Smooth muscle cell (in vitro differentiated cells): ENCODE data around the gene DIAPH1. TPM values are rescaled to one million over a fixed set of nuclear protein-coding genes. Genes with fewer than 3 reads are reported as not detected.

Experiments
- DNase-seq: peaks from one replicate; lab custom pipeline; 2025; ENCODE audit not compliant: unreplicated experiment; lab: John Stamatoyannopoulos, UW
- H2AFZ ChIP-seq: fragments of 200-600 bp; sonication (generic); 2 replicates; pipeline ENCODE4 v1.6.0; 2016; ENCODE audit warnings: antibody characterized with exemption, low read depth, mild to moderate bottlenecking
- H3F3A ChIP-seq: fragments of 200-600 bp; sonication (generic); 2 replicates; pipeline ENCODE4 v1.6.0; 2017; ENCODE audit warnings: antibody characterized with exemption, low read depth
- H3K27ac ChIP-seq: fragments of 200-600 bp; sonication (generic); 2 replicates; pipeline ENCODE4 v1.5.1; 2016; ENCODE audit warnings: low read depth, mild to moderate bottlenecking
- H3K27me3 ChIP-seq: fragments of 200-600 bp; sonication (generic); 2 replicates; pipeline ENCODE4 v1.6.1; 2016; ENCODE audit warnings: low read depth, mild to moderate bottlenecking
- H3K36me3 ChIP-seq: fragments of 200-600 bp; sonication (generic); 2 replicates; pipeline ENCODE4 v1.5.1; 2016; ENCODE audit warnings: low read depth
- H3K4me1 ChIP-seq: fragments of 200-600 bp; sonication (generic); 2 replicates; pipeline ENCODE4 v1.5.1; 2016; ENCODE audit warnings: low read depth
- H3K4me2 ChIP-seq: fragments of 200-600 bp; sonication (generic); 2 replicates; pipeline ENCODE4 v1.6.0; 2016; ENCODE audit warnings: mild to moderate bottlenecking
- H3K4me3 ChIP-seq: fragments of 200-600 bp; sonication (generic); 2 replicates; pipeline ENCODE4 v1.5.1; 2016; ENCODE audit warnings: mild to moderate bottlenecking
- H3K79me2 ChIP-seq: fragments of 200-600 bp; sonication (generic); 2 replicates; pipeline ENCODE4 v1.6.0; 2016; ENCODE audit warnings: low read depth, mild to moderate bottlenecking
- H3K9ac ChIP-seq: fragments of 200-600 bp; sonication (generic); 2 replicates; pipeline ENCODE4 v1.6.0; 2016; ENCODE audit warnings: low read depth
- H3K9me3 ChIP-seq: fragments of 200-600 bp; sonication (generic); replicated peaks from 2 replicates; pipeline ENCODE4 v1.5.1; 2016; ENCODE audit warnings: low read depth
- H4K20me1 ChIP-seq: fragments of 200-600 bp; sonication (generic); 2 replicates; pipeline ENCODE4 v1.6.0; 2016; ENCODE audit warnings: low read depth
- CTCF ChIP-seq: fragments of 200-600 bp; sonication (generic); IDR thresholded peaks from 2 replicates; pipeline ENCODE4 v1.5.1; 2017; ENCODE audit warnings: borderline replicate concordance, mild to moderate bottlenecking, antibody characterized with exemption; ENCODE audit not compliant: insufficient read depth, poor library complexity, severe bottlenecking
- WGBS: methylation state at CpG from one replicate; pipeline ENCODE4 v1.1.7; 2016; ENCODE audit warnings: low lambda C conversion rate; 5-methylcytosine and 5-hydroxymethylcytosine counted together
- polyA plus RNA-seq: library from polyadenylated mRNA; unstranded; fragments of >200 nt; fragmentation: Nextera tagmentation; extraction: Ambion mirVana; gene quantifications from 2 replicates; pipeline ENCODE4 v1.2.1, GENCODE V29; 2016
- total RNA-seq: library from RNA; depleted of rRNA; stranded (reverse); fragments of >200 nt; gene quantifications from 2 replicates; pipeline ENCODE4 v1.2.3, GENCODE V29; 2014

The DIAPH1 gene
- total and polyA plus RNA-seq, 2 experiments from 2014 or later: 15.4 to 26.7 TPM

- peak overlapping the region; percentile 82 for H3K4me2 ChIP-seq
- no peaks in the 10 kb centered on the region for H4K20me1 ChIP-seq
- peaks cover 3% of the 10 kb centered on the region for H3K36me3 ChIP-seq
- H3K27ac ChIP-seq: peak overlapping the region; percentile 90
- no peak for TF ChIP-seq CTCF
- H2AFZ ChIP-seq: no peak overlapping the region
- H3K4me3 ChIP-seq: no peak overlapping the region
- no peaks in the 10 kb centered on the region for H3K27me3 ChIP-seq
- H3K79me2 ChIP-seq: peaks cover 14% of the 10 kb centered on the region
- no peak for DNase-seq
- peaks cover 28% of the 10 kb centered on the region for H3K4me1 ChIP-seq
- H3K9me3 ChIP-seq: no peaks in the 10 kb centered on the region
- H3F3A ChIP-seq: peaks cover 46% of the 10 kb centered on the region
- 92% methylated on average over 8 of the region's 8 CpGs for WGBS
- no peak overlapping the region for H3K9ac ChIP-seq
Observed at GRCh38 chr5:141506381-141507155, 112.2 kb downstream of the DIAPH1 start.

- no peak for TF ChIP-seq CTCF
- WGBS: 100% methylated on average over 4 of the region's 4 CpGs
Observed at GRCh38 chr5:141504216-141504615, 114.6 kb downstream of the DIAPH1 start.

GRCh38 chr5:141503681-141504080 is 115.1 kb downstream of the DIAPH1 start:
- Histone ChIP-seq H3K27me3 (no peaks in the 10 kb centered on the region), H3K4me1 (peaks cover 19% of the 10 kb centered on the region), H3K4me3 (no peak overlapping the region), H3K9me3 (no peaks in the 10 kb centered on the region), H4K20me1 (no peaks in the 10 kb centered on the region), H3K4me2 (no peak overlapping the region), H3K36me3 (peaks cover 3% of the 10 kb centered on the region), H3K27ac (no peak overlapping the region), H2AFZ (no peak overlapping the region), H3K79me2 (peaks cover 21% of the 10 kb centered on the region), H3K9ac (no peak overlapping the region), H3F3A (peaks cover 32% of the 10 kb centered on the region)
- TF ChIP-seq CTCF: no peak
- DNase-seq: no peak
- WGBS: 96% methylated on average over 2 of the region's 2 CpGs

More at GRCh38 chr5:141504216-141504615, 114.6 kb downstream of the DIAPH1 start:
- Histone ChIP-seq H3K9me3 (no peaks in the 10 kb centered on the region), H3K27ac (no peak overlapping the region), H3K36me3 (peaks cover 3% of the 10 kb centered on the region), H3K4me3 (no peak overlapping the region), H3F3A (peaks cover 32% of the 10 kb centered on the region), H3K79me2 (peaks cover 21% of the 10 kb centered on the region), H3K9ac (no peak overlapping the region), H3K4me1 (peaks cover 22% of the 10 kb centered on the region), H2AFZ (no peak overlapping the region), H4K20me1 (no peaks in the 10 kb centered on the region), H3K27me3 (no peaks in the 10 kb centered on the region), H3K4me2 (no peak overlapping the region)
- DNase-seq: no peak

- peaks cover 3% of the 10 kb centered on the region for H3K36me3 ChIP-seq
- TF ChIP-seq CTCF: no peak
Observed at GRCh38 chr5:141501761-141502160, 117.0 kb downstream of the DIAPH1 start.

More at GRCh38 chr5:141501761-141502160, 117.0 kb downstream of the DIAPH1 start:
- Histone ChIP-seq H3K79me2 (peaks cover 30% of the 10 kb centered on the region), H3K27me3 (no peaks in the 10 kb centered on the region), H2AFZ (no peak overlapping the region), H3K9me3 (no peaks in the 10 kb centered on the region), H3K27ac (no peak overlapping the region), H3F3A (peaks cover 14% of the 10 kb centered on the region), H3K4me2 (no peak overlapping the region), H3K4me3 (no peak overlapping the region), H4K20me1 (no peaks in the 10 kb centered on the region), H3K9ac (no peak overlapping the region), H3K4me1 (peaks cover 2% of the 10 kb centered on the region)
- WGBS: 89% methylated on average over 7 of the region's 7 CpGs
- no peak for DNase-seq
